ENCODE data around the gene GNPAT. TPM values are rescaled to one million over a fixed set of nuclear protein-coding genes. Genes with fewer than 3 reads are reported as not detected.

GNPAT gene
- total RNA-seq, 1 donor from 2014 or later: 37.3 TPM

DNA sequence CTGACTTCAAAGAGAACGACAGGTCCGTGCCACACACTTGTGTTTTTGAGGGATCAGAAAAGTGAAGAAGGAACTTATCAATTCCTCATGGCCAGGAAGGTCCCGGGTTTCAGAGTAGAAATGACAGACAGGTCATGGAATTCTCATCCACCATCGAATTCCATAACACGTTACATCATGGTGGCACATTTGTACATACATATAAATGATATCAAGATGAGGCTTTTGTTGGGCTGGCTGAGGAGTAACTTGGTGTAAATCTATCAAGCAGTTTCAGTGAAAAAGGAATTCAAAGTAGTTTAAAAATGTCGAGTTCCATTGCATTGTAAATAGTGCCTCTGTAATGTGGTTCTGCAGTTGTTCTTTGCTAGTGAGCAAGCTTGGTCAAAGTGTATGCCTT lies 22.9 kb upstream of the GNPAT start:
- Mint-ChIP-seq H3K27me3 (ENCODE audit: unreplicated experiment) (peaks cover 14% of the 10 kb centered on the region), H3K27ac (ENCODE audit: unreplicated experiment) (no peak overlapping the region), H3K4me1 (ENCODE audit: unreplicated experiment) (peaks cover 2% of the 10 kb centered on the region), H3K36me3 (ENCODE audit: unreplicated experiment) (no peaks in the 10 kb centered on the region), H3K9me3 (ENCODE audit: unreplicated experiment) (no peaks in the 10 kb centered on the region), H3K4me3 (ENCODE audit: unreplicated experiment) (no peak overlapping the region)
- no peak for TF ChIP-seq CTCF (IDR thresholded peaks at IDR 0.05)
- no peak for DNase-seq (ENCODE audit: extremely low spot score, unreplicated experiment)

GRCh38 chr1:231219422-231220401 lies 21.3 kb upstream of the GNPAT start:
- peaks cover 14% of the 10 kb centered on the region for H3K27me3 Mint-ChIP-seq (ENCODE audit: unreplicated experiment)
- peaks cover 2% of the 10 kb centered on the region for H3K4me1 Mint-ChIP-seq (ENCODE audit: unreplicated experiment)
- H3K27ac Mint-ChIP-seq (ENCODE audit: unreplicated experiment): no peak overlapping the region
- no peak for TF ChIP-seq CTCF (IDR thresholded peaks at IDR 0.05)
- H3K4me3 Mint-ChIP-seq (ENCODE audit: unreplicated experiment): no peak overlapping the region
- H3K36me3 Mint-ChIP-seq (ENCODE audit: unreplicated experiment): peaks cover 6% of the 10 kb centered on the region
- H3K9me3 Mint-ChIP-seq (ENCODE audit: unreplicated experiment): no peaks in the 10 kb centered on the region
- DNase-seq (ENCODE audit: extremely low spot score, unreplicated experiment): no peak

- TF ChIP-seq CTCF (IDR thresholded peaks at IDR 0.05): no peak
- Mint-ChIP-seq H3K4me3 (ENCODE audit: unreplicated experiment) (no peak overlapping the region), H3K36me3 (ENCODE audit: unreplicated experiment) (peaks cover 16% of the 10 kb centered on the region), H3K27me3 (ENCODE audit: unreplicated experiment) (peaks cover 12% of the 10 kb centered on the region), H3K4me1 (ENCODE audit: unreplicated experiment) (peaks cover 2% of the 10 kb centered on the region), H3K27ac (ENCODE audit: unreplicated experiment) (no peak overlapping the region), H3K9me3 (ENCODE audit: unreplicated experiment) (no peaks in the 10 kb centered on the region)
- DNase-seq (ENCODE audit: extremely low spot score, unreplicated experiment): no peak
These were observed 20.2 kb upstream of the GNPAT start for GRCh38 chr1:231220801-231221200.

DNA sequence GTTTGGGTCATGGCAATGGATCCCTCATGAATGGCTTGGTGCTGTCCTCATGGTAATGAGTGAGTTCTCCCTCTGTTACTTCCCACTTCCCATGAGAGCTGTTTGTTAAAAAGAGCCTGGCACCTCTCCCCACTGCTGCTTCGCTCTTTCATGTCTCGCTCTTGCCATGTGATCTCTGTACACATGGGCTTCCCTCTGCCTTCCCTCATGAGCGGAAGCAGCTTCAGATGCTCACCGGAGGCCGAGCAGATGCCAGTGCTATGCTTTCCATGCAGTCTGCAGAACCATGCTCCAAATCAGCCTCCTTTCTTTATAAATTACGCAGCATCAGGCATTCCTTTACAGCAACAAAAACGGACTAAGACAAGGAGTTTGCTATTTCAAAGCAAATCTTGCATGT lies 14.9 kb upstream of the GNPAT start:
- H3K27ac Mint-ChIP-seq (ENCODE audit: unreplicated experiment): no peak overlapping the region
- no peak for TF ChIP-seq CTCF (IDR thresholded peaks at IDR 0.05)
- peaks cover 37% of the 10 kb centered on the region for H3K36me3 Mint-ChIP-seq (ENCODE audit: unreplicated experiment)
- no peak overlapping the region for H3K4me3 Mint-ChIP-seq (ENCODE audit: unreplicated experiment)
- no peak for DNase-seq (ENCODE audit: extremely low spot score, unreplicated experiment)
- no peaks in the 10 kb centered on the region for H3K27me3 Mint-ChIP-seq (ENCODE audit: unreplicated experiment)
- H3K4me1 Mint-ChIP-seq (ENCODE audit: unreplicated experiment): no peaks in the 10 kb centered on the region
- H3K9me3 Mint-ChIP-seq (ENCODE audit: unreplicated experiment): no peaks in the 10 kb centered on the region

GRCh38 chr1:231231511-231231910 lies 9.5 kb upstream of the GNPAT start:
- no peak overlapping the region for H3K27ac Mint-ChIP-seq (ENCODE audit: unreplicated experiment)
- no peak overlapping the region for H3K4me3 Mint-ChIP-seq (ENCODE audit: unreplicated experiment)
- no peak for DNase-seq (ENCODE audit: extremely low spot score, unreplicated experiment)
- H3K27me3 Mint-ChIP-seq (ENCODE audit: unreplicated experiment): no peaks in the 10 kb centered on the region
- H3K4me1 Mint-ChIP-seq (ENCODE audit: unreplicated experiment): peaks cover 3% of the 10 kb centered on the region
- peaks cover 24% of the 10 kb centered on the region for H3K36me3 Mint-ChIP-seq (ENCODE audit: unreplicated experiment)
- no peaks in the 10 kb centered on the region for H3K9me3 Mint-ChIP-seq (ENCODE audit: unreplicated experiment)
- TF ChIP-seq CTCF (IDR thresholded peaks at IDR 0.05): no peak
